ENCODE data around the gene ELFN2. TPM values are rescaled to one million over a fixed set of nuclear protein-coding genes. Genes with fewer than 3 reads are reported as not detected.

ELFN2 gene
- total RNA-seq, 4 donors from 2014 or later = 0.30 to 0.76 TPM; not detected in 2

GRCh38 chr22:37384691-37385090, 42.6 kb downstream of the ELFN2 start:
- TF ChIP-seq CTCF (IDR thresholded peaks at IDR 0.05) = no peak
- TF ChIP-seq POLR2A (IDR thresholded peaks at IDR 0.05) = no peak
- no peaks in the 10 kb centered on the region for H3K27me3 ChIP-seq
- no peaks in the 10 kb centered on the region for H3K36me3 ChIP-seq
- DNase-seq = no peak
- H3K4me3 ChIP-seq = no peak overlapping the region
- H3K27ac ChIP-seq = no peak overlapping the region
- H3K9me3 ChIP-seq = no peaks in the 10 kb centered on the region
- intact Hi-C loops (cut with DNase I; ENCODE audit: low total_unique reads) = no loop called here
- no peaks in the 10 kb centered on the region for H3K4me1 ChIP-seq

- Histone ChIP-seq H3K36me3 (no peaks in the 10 kb centered on the region), H3K27ac (no peak overlapping the region), H3K4me1 (no peaks in the 10 kb centered on the region), H3K27me3 (peaks cover 0 to under 1% of the 10 kb centered on the region in 2 donors), H3K9me3 (no peaks in the 10 kb centered on the region), H3K4me3 (no peak overlapping the region)
- TF ChIP-seq CTCF (IDR thresholded peaks at IDR 0.05) (no peak), POLR2A (IDR thresholded peaks at IDR 0.05) (no peak)
- DNase-seq = no peak
- intact Hi-C loops (cut with DNase I; ENCODE audit: low total_unique reads) = no loop called here
Measured at GRCh38 chr22:37383341-37383740, 43.9 kb downstream of the ELFN2 start.

- TF ChIP-seq POLR2A (IDR thresholded peaks at IDR 0.05) (no peak), CTCF (IDR thresholded peaks at IDR 0.05) (no peak)
- Histone ChIP-seq H3K4me3 (no peak overlapping the region), H3K27me3 (peaks cover 0 to 4% of the 10 kb centered on the region in 2 donors), H3K27ac (no peak overlapping the region), H3K9me3 (no peaks in the 10 kb centered on the region), H3K4me1 (no peaks in the 10 kb centered on the region), H3K36me3 (no peaks in the 10 kb centered on the region)
- no peak for DNase-seq
- intact Hi-C loops (cut with DNase I; ENCODE audit: low total_unique reads) = no loop called here
Measured at GRCh38 chr22:37381489-37381888, 45.8 kb downstream of the ELFN2 start.

- no peak overlapping the region for H3K27ac ChIP-seq
- no peaks in the 10 kb centered on the region for H3K9me3 ChIP-seq
- H3K4me3 ChIP-seq = no peak overlapping the region
- H3K36me3 ChIP-seq = no peaks in the 10 kb centered on the region
- no peaks in the 10 kb centered on the region for H3K4me1 ChIP-seq
- H3K27me3 ChIP-seq = peaks cover 0 to 4% of the 10 kb centered on the region in 2 donors
- intact Hi-C loops (cut with DNase I; ENCODE audit: low total_unique reads) = no loop called here
- no peak for DNase-seq
- TF ChIP-seq POLR2A (IDR thresholded peaks at IDR 0.05) = no peak
- TF ChIP-seq CTCF (IDR thresholded peaks at IDR 0.05) = no peak
Measured at GRCh38 chr22:37379722-37380121, 47.6 kb downstream of the ELFN2 start.

- H3K27ac ChIP-seq = no peak overlapping the region
- intact Hi-C loops (cut with DNase I; ENCODE audit: low total_unique reads) = no loop called here
- no peaks in the 10 kb centered on the region for H3K36me3 ChIP-seq
- H3K27me3 ChIP-seq = peaks cover 0 to 4% of the 10 kb centered on the region in 2 donors
- H3K9me3 ChIP-seq = no peaks in the 10 kb centered on the region
- TF ChIP-seq CTCF (IDR thresholded peaks at IDR 0.05) = no peak
- no peak for TF ChIP-seq POLR2A (IDR thresholded peaks at IDR 0.05)
- H3K4me1 ChIP-seq = no peaks in the 10 kb centered on the region
- no peak for DNase-seq
- H3K4me3 ChIP-seq = no peak overlapping the region
Measured at GRCh38 chr22:37379085-37379484, 48.2 kb downstream of the ELFN2 start.
